Measurements from ENCODE around the gene MYO1E.
"Not testable (repeated sequence)": the region's sequence is repeated elsewhere in the genome, so short reads cannot be mapped to it uniquely, and the experiment has no call there.

Gene MYO1E

DNA sequence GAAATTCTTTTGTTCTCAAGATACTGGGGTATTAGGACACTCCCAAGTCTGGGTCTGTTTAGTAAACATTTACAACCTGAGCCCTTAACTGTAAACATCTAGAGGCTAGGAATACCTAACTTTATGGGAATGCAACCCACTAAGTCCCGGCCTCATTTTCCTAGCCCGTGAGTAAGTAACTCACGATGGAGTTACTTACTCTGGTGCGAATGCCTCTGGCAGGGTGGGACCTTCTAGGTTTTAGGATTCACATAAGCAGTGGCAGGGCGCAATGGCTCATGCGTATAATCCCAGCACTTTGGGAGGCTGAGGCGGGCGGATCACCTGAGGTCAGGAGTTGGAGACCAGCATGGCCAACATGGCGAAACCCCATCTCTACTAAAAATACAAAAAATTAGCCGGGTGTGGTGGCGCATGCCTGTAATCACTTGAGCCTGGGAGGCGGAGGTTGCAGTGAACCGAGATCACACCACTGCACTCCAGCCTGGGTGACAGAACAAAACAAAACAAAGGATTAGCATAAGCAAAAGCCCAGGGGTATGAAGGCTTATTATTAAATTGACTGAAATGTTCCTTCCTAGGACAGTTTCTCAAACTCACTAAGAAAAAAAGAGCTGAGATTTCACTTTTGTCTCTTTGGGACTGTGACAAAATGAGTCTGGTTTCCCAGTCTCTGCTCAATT lies 14.7 kb upstream of the MYO1E start:
- not testable (repeated sequence) for DNase-seq

DNA sequence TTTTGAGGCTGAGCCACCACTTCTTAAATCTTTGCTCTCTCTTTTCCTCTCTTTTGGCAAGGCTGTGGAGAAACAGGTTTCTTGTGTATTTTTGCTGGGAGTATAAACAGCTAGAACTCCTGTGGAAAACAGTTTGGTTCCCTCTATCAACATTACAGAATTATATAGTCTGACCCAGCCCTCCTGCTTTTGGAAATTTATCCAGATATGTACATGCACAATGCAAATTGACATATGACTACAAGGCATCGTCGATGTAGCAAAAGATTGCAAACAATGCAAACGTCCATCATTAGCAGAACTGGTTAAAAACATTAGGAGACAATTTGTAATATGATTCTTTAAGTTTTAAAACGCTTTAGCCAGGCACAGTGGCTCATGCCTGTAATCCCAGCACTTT lies 12.5 kb upstream of the MYO1E start:
- DNase-seq: no peak

DNA sequence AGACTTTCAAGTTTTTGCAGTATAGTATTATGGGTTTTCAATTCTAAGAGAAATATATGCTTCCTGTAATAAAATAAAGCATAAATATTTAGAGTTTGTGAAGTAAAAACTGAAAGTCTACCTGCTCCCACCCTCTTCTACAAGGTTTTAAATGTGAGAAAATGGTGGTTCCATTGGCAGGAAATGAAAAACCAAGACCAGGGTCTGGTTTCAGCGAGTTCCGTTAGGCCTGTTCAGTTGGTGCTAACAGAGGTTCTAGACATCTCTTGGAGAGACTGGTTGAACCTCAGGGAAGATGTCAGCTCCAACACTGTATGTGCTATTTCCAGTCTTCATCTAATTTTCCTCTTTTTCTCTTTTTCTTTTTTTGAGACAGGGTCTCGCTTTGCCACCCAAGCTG lies 11.8 kb upstream of the MYO1E start:
- DNase-seq: no peak

DNA sequence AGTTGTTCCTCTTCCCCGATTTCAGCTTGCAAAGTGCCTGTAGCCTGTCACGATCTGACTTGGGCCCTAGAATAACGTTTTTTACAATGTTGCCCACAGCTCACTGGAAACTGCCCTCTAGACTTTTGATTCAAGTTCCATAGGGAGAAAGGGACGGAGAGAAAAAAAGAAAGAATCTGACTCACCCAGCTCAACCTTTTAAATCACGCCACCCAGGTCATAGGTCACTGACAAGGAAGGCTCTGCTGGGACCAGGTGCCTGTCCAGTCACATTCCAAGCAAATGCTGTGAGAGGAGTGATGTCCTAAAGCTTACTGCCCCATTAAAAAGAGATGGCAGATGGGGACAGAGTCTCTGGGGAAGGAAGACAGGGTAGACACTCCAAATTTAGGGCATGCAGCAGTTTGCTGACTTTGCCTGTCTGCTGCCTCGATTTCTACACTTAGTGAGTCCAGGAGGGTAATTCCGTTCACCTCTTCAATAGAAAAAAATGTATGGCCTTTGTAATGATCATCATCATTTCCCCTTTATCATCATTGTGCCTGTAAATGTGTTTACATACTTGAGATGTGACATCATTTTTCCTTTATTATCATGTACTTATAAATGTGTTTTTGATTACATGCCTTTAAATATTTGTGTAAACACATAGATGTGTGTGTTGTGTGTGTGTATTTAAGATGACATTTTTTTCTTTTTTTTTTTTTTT lies 8.4 kb upstream of the MYO1E start:
- no peak for DNase-seq

DNA sequence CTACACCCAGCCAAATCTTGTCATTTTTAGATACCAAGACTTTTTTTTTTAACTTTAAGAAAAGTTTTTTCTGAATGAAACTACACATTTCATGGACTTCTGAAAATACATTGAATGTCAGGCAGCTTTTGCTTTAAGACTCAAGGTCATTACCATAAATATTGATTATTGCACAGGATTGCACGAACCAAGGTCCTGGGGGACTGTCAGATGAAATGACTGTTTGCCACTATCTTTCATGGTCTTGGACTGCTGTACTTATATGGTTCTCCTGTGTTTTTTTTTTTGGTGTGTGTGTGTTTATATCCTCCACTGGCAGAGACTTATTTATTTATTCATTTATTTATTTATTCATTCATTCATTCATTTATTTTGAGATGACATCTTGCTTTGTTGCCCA lies 6.9 kb upstream of the MYO1E start:
- no peak for DNase-seq

DNA sequence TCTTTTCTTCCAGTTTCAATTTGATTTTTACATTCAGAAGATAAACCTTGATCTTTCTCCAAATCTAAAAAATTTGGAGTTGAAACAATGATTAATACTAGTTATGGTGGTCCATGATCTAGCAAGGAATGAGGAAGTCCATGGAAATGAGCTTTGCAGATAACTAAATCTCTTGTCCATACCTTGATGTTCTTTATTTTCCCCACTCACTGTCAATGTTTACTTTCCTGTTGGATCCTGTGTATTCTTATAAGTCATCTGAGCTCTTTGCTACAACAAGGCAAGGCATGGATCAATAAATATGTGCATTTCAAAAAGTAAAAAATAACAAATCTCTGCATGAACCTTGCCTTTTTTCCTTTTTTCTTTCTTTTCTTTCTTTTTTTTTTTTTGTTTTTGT lies 6.2 kb upstream of the MYO1E start:
- no peak for DNase-seq

DNA sequence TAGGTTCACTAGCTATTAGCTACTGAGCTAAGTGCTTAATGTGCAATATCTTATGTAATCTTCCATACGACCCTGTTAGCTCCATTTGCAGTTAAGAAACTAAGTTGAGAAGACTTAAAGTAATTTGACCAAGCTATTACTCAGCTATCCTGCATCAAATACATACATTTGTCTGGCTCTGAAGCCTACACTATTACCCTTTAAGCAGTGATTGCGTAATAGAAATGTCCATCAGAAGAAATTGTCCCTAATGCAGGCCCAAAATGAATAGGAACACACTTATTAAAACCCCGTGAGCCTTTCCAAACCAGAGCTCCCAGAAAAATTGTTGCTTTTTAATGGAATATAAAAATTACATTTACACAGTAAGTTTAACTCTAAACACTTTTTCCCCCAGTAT lies 5.3 kb upstream of the MYO1E start:
- DNase-seq: no peak

DNA sequence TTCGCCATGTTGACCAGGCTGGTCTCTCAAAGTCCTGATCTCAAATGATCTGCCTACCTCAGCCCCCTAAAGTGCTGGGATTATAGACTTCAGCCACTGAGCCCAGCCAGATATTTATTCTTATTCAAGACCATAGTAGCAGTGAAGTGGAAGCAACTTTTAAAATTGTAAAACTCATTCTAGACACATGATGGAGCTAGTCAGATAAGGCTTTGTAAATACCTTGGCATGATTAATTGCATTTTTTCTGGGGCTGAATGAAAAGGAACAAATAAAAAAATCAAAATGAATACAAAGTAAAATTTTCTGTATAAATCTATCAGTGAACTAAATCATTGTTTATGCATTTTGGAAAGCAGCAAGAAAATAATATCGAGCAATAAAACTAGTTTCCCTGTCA lies 4.1 kb upstream of the MYO1E start:
- no peak for DNase-seq

DNA sequence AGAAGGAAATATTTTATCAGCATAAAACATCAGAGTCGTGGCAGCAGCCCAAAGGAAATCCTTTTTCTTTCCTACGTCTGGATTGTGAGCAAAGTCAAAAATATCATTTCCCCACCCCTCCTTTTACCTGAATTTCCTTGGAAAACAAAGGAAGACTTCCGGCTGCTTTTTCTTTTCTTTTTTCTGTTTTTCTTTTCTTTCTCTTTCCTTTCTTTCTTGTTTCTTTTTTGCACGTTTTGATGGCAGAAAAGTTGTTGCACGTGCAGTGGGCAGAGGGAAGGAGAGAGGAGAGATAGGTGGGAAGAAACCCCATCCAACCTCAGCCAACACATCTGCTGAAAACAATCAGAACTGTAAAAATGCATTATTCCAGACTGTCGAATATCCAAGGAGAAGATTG lies 544 bp upstream of the MYO1E start:
- DNase-seq: no peak

DNA sequence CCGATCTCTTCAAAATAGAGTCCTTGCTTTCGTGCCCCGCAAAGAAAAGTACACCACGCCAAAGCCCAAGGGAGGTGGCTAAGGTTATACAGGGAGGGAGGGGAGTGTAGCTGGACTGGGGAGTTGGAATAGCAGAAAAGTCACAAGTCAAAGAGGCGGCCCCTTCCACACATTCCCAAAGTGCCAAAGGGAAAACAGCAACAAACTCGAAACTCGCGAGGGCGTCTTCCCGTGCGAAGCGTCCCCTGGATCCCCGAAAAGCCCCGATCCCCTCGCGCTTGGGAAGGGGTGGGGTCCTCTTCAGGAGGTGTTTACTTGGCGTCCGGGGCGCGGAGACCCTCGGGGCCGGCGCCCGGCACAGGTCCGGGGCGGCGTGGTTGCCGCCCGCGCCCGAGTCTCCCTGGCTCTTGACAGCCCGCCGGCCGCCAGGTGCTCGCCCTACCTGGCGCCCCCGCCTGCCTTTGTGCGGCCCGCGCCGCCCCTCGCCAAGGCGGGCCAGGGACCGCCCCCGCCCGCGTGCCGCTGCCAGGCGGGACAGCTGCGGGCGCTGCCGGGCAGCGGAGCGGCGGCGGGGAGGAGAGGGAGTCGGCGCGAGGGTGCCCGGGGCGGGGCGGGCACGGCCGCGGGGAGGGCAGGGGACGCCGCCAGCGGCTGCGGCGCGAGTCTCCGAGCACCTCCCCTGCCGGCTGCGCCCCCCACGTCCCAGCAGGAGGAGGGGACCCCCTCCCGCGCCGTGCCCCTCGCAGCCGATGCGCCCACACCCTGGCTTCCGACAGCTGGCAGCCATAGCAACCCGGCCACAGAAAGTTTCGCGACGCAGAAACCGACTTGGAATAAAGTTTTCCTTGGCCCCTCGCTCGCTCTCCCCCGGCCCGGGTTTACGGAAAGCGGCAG lies 966 bp downstream of the MYO1E start:
- DNase-seq: peak; percentile 43

DNA sequence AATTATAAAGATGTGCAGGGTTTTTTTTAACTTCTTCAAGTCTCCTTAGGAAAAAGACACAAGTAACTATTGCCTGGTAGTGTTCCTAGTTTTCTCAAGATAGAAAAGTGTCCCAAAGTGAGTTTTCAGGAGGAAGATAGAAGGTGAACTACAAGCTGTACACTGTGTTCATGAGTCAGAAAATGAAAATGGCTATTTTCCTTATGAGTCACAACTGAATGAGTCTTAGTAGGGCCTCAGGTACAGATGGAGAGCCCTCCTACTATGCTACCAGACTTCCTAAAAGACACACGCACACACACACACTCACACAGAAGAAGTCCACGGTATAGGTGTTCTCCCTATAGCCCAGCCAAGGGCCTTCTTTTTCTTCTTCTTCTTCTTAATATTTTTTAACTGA lies 3.1 kb downstream of the MYO1E start:
- no peak for DNase-seq

DNA sequence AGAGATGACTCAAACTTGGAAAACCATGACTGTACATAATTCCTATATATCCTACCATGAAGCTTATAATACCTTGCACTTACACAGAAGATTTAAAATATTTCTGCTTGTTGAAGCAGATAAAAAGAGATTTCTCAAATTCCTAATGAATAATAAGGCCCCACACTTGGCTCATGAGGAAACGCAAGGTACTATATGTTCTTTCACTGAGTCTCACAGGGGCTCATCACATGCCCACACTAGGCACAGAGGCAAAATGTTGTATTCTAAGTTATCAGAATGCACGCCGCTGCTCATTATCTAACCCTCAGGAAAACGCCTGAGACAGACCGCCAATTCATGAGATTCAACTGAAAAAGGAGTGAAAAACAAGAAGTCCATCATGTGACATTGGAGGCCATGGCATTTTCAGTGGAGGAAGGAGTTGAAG lies 5.6 kb downstream of the MYO1E start:
- peak; percentile 47 for DNase-seq

DNA sequence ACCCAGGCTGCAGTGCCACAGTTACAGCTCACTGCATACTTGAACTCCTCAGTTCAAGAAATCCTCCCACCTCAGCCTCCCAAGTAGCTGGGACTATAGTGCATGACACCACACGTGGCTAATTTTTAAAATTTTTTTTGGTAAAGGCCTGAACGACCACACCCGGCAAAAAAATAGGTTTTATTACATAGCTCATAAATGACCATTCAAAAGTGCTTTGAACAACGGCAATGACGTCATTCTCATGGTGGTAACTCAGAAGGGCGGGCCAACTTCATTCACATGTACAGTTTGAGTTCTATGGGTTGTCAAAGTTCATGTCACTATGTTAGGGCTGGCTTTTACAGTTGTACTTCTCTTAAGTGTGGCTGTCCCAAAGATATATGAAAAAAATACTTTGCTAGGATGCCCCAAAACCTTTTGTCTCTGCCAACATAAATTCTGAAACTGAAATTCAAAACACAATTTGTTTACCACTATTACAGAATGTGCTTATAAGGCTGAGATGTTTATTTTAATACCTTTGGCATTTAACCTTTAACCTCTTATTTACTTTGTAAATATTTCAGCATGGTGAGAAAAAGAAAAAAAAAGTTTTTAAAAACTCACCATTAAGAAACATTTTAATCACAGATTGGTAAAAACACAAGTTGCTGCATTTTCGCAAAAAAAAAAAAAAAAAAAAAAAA lies 6.2 kb downstream of the MYO1E start:
- peak; percentile 51 for DNase-seq

DNA sequence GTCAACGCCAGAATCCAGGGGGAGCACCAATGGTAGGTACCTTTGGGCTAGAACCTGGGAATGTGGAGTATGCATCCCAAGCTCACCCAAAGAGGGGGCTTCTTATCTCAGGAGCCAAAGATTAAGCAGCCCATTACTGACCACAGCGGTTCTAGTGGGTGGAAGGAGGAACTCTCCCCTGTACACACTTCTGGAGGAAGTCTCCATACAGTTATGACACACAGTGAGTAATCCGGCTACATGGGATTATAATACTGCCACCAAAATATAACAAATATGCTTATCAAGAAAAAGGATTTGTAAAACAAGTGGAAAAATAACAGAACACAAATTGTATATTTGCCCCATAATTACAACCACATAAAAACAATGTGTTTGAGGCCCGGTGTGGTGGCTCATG lies 8.4 kb downstream of the MYO1E start:
- peak; percentile 81 for DNase-seq

DNA sequence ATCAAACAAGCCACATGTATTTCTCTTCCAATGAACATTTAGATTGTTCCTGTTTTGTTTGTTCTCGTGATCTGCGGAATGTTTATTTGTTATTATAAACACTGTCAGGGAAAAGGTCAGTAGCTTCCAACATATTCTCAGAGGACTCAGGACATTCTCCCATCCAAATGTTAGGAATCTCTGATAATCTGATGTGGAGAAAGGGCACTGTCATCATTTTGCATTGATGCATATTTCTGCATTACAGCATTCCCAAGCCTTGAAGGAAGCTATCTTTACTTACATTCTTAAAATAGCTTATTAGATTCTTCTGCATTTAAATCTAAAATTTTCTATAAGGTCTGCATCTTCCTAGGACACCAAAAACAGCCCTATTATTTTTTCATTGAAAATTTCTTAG lies 10.3 kb downstream of the MYO1E start:
- no peak for DNase-seq

DNA sequence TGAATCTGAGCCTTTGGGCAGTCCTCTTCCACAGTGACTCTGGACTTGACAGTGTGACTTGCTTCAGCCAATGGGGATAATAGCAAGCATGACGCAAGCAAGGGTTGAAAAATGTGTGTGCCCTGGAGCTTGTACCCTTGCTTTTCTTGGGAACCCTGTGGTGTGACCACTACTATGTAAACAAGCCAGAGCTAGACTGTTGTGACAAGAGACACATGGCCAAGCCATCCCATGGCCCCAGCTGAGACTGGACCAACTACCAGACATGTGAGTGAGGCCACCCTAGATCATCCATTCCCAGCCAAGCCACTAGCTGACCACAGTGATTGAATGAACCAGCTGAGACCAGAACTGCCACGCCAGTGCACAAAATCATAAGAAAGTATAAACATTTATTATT lies 11.8 kb downstream of the MYO1E start:
- DNase-seq: no peak

DNA sequence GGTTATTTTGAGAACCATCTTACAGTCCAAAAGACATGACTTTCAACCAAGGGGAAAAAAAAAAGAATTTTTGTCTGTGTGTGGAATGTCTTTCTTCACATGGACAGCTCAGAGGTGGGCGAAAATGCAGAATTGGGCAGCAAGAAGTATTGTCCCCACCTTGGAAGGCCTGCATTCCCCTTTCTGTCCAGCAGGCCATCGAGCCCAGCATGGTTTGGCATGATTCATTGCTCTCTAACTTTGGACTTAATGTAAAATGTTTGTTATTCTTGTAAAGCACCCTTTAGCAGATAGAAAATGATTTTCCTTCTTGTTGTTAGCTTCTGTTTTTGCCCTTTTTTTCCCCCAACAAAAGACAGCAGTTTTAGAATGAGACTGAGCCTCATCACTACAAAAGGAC lies 12.4 kb downstream of the MYO1E start:
- no peak for DNase-seq

DNA sequence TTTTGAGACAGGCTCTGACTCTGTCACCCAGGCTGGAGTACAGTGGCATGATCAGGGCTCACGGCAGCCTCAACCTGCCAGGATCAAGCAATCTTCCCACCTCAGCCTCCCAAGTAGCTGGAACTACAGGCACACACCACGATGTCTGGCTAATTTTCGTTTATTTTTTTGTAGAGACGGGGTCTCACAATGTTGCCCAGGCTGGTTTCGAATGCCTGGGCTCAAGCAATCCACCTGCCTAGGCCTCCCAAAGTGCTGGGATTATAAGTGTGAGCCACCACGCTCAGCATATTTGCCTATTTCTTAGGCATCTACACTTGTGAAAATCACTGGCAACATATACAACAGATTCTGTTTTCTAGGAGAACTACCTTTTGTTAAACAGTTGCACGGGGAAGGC lies 16.9 kb downstream of the MYO1E start:
- DNase-seq: no peak

DNA sequence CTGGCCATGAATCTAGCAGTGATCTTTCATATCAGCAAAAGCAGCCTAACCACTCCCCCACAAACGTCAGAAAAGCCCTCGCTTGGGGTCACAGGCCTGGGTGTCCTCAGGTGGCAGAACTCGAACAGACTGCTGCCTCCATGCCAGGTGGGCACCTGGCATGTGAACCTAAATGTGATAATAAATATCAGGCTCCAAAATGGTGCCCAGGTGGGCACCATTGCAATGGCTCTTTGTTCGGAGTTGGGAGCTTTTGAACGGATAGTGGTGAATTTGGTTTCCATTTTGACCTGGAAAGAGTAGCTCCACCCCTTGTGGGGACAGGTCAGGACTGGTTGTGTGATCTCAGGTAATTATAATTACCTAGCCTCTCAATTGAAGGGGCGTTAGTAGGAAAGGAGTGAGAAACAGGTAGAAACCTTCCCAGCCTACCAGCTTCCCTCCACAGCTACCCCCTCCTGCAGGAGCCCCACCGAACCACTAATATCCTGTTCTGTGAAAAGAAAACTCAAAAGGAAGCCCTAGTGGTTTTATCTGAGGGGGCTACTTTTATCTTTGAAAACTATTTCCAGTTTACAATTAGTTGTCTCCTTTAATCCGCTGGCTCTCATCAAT lies 18.1 kb downstream of the MYO1E start:
- DNase-seq: no peak

DNA sequence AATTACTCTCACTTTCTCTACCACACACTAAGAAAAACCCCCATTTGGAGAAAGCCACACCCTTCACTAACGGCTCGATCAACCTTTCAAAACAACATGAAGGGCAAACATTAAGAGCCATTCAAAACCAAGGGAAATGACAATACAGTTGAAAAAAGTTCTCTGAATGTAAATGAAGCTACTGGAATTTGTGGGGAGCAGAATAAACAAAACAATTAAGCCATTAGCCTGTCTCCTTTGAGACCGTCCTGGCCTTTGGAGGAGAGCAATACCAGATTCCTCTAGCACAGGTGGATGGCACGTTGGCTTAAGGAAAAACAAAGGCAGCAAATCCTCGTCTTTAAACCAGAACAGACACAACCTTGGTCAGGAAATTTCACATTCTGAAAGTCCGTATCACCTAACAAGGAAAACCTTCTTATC lies 18.7 kb downstream of the MYO1E start:
- DNase-seq: no peak

DNA sequence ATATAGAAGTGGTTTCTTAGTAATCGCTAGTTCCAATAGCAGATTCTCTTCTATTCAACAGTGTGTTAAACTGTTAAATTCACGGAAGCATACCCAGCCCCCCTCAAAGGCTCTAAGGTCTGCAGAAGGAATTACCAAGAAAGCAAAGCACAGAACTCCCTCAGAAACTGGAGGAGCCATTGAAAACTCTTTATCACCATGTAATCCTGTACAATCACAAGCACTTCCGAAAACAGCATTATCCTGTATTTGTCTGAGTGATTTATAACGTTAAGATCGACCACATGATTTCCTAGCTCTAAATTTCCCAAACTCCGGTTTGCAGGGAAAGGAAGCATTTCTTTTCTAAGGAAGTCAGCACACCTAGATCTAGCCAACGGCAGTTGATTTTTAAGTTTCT lies 20.0 kb downstream of the MYO1E start:
- no peak for DNase-seq

DNA sequence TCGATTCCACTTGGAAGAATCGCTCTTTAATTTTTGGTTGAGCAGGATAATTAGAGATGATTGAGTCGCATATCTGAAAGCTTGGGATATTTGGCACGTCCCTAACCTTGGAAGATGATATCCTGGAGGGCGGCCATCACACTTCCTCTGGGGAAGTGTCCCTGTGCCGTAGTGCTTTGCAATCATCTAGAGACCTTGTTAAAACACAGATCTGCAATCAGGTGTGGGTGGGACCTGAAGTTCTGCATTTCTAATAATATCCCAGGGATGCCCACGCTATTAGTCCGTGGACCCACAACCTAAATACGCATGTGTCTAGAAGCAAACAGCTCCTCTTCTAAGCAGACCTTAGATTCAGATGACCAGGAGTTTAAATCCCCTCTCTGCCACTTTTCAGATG lies 20.5 kb downstream of the MYO1E start:
- DNase-seq: peak; percentile 73

DNA sequence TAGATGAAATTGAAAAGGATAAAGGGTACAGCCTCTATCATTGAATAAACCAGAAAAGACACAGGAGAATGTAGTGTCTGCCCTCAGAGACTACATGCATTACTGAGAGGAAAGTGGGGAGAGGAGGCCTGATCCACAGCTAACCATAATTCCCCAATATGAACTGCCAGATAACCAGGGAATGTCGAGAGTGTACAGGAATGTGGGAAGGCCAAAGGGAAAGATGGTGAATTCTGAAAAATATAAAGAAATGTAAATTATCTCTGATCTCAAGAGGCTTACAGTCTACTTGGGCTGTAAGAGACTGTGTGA lies 22.3 kb downstream of the MYO1E start:
- DNase-seq: no peak
